Ectodermal cell (in vitro differentiated cells): ENCODE measurements around the gene GALNTL6.

Experiments used
- H3K27ac ChIP-seq: 2 replicates; pipeline ENCODE4 v1.7.0; 2013; ENCODE audit warnings: mild to moderate bottlenecking, low read depth, low read length; ENCODE audit not compliant: insufficient read depth, poor library complexity, severe bottlenecking
- H3K27me3 ChIP-seq: 2 replicates; pipeline ENCODE4 v1.7.0; 2013; ENCODE audit warnings: mild to moderate bottlenecking, low read length; ENCODE audit not compliant: insufficient read depth, control insufficient read depth, poor library complexity, severe bottlenecking
- H3K36me3 ChIP-seq: one replicate; pipeline ENCODE4 v1.7.0; 2013; ENCODE audit warnings: low read length; ENCODE audit not compliant: control insufficient read depth, insufficient read depth
- H3K4me1 ChIP-seq: one replicate; pipeline ENCODE4 v1.7.0; 2013; ENCODE audit warnings: low read length; ENCODE audit not compliant: control insufficient read depth, insufficient read depth
- H3K4me3 ChIP-seq: 2 replicates; pipeline ENCODE4 v1.7.0; 2013; ENCODE audit warnings: low read depth, low read length, control low read depth; ENCODE audit not compliant: insufficient read depth
- H3K9me3 ChIP-seq: 2 replicates; pipeline ENCODE4 v1.7.0; 2013; ENCODE audit warnings: mild to moderate bottlenecking, low read length, moderate library complexity; ENCODE audit not compliant: control insufficient read depth
- WGBS, 2 experiments: methylation state at CpG; one replicate each; pipeline ENCODE4 v1.1.7; 2013; ENCODE audit warnings: missing lambda C conversion rate in 2 of 2; 5-methylcytosine and 5-hydroxymethylcytosine counted together

The GALNTL6 gene

DNA sequence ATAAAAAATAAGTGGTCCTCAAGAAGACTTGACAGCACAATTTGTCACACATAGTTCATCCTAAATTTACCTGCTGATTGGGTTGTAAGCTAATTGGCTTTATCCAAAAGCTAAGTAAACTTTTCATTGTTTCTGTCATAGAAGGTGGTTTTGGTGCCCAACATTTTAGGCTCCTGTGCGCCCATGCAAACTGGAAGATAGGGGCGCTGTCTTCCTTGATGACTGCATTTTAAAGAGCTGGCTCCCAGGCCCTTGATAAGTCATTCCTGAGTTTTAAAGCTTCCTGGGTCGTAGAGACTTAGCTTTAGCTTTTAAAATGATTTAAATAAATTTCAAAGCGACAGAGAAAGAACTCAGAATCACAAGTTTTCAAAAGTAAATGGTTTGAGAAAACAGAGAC lies 730.0 kb downstream of the GALNTL6 start:
- Histone ChIP-seq H3K4me3 (no peak overlapping the region), H3K27me3 (no peaks in the 10 kb centered on the region), H3K4me1 (no peaks in the 10 kb centered on the region), H3K9me3 (no peaks in the 10 kb centered on the region), H3K27ac (no peak overlapping the region), H3K36me3 (no peaks in the 10 kb centered on the region)
- 89 to 91% methylated on average over 4 of the region's 4 CpGs for WGBS, 2 experiments

GRCh38 chr4:172546782-172547181 lies 733.6 kb downstream of the GALNTL6 start:
- Histone ChIP-seq H3K27ac (no peak overlapping the region), H3K4me1 (no peaks in the 10 kb centered on the region), H3K4me3 (no peak overlapping the region), H3K27me3 (no peaks in the 10 kb centered on the region), H3K9me3 (no peaks in the 10 kb centered on the region), H3K36me3 (no peaks in the 10 kb centered on the region)
- WGBS, 2 experiments = 93 to 95% methylated on average over 4 of the region's 7 CpGs

DNA sequence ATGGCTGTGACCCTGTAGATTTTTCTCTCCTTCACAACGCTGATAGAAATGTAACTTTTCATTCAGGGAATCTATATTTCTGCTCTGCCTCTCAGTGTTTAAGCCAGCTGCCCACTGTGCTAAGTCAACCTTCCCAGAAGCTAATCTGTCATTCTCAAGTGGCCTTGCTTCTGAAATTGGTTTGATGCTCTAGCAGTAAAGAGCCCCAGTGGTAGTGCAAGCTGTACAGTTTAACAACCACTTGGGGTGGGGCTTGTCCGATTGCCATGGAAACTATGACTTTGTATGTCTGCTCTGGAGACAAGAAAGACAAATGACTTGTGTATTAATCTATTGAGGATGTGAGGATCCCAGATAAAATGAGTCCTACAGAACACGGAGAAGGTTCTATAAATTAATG lies 734.5 kb downstream of the GALNTL6 start:
- Histone ChIP-seq H3K27me3 (no peaks in the 10 kb centered on the region), H3K4me3 (no peak overlapping the region), H3K36me3 (no peaks in the 10 kb centered on the region), H3K9me3 (no peaks in the 10 kb centered on the region), H3K27ac (no peak overlapping the region), H3K4me1 (no peaks in the 10 kb centered on the region)
- WGBS, 2 experiments = 94 to 97% methylated on average over 3 of the region's 3 CpGs

DNA sequence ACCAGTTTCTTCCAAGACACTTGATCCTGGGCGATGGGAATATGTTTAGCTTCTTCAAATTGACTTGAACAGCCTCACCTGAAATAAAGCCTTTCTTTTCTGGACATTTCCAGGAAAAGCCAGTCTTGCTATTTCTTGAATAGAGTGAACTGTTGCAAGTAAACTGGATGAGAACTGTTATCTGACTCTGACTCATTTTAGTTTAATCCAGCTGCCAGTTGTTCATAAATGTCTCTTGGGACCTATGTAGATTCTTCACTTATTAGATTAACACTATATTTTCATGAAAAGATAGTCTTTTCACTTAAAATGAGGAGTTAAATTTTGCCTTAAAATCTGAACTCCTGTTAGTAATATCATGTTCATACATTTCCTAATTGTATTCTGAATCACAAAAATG lies 740.0 kb downstream of the GALNTL6 start:
- Histone ChIP-seq H3K4me3 (no peak overlapping the region), H3K27ac (no peak overlapping the region), H3K9me3 (no peaks in the 10 kb centered on the region), H3K27me3 (no peaks in the 10 kb centered on the region), H3K36me3 (no peaks in the 10 kb centered on the region), H3K4me1 (no peaks in the 10 kb centered on the region)
- 92 to 94% methylated on average over 1 of the region's 1 CpG for WGBS, 2 experiments

- Histone ChIP-seq H3K9me3 (no peaks in the 10 kb centered on the region), H3K4me3 (no peak overlapping the region), H3K36me3 (no peaks in the 10 kb centered on the region), H3K4me1 (no peaks in the 10 kb centered on the region), H3K27me3 (no peaks in the 10 kb centered on the region), H3K27ac (no peak overlapping the region)
- 88 to 91% methylated on average over 3 to 4 of the region's 4 CpGs for WGBS, 2 experiments
Measured at GRCh38 chr4:172554588-172554987, 741.4 kb downstream of the GALNTL6 start.

DNA sequence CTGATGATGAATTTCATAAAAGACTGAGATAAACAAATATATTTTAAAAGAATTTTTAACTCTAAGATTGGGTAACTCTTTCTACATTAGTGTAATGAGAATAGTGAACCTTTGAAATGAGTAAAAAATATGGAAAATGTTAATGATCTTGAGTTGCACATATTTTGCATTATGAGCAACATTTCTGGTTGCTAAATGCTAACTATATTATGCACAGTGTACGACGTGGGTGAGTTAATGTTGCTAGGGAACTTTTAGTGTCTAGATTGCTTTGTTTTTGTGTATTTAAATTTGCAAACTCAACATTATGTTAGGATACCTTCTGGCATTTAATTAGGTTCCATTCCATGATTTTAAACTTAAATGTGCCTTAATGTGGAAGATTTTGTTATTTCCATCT lies 742.5 kb downstream of the GALNTL6 start:
- Histone ChIP-seq H3K9me3 (no peaks in the 10 kb centered on the region), H3K27me3 (no peaks in the 10 kb centered on the region), H3K4me1 (no peaks in the 10 kb centered on the region), H3K27ac (no peak overlapping the region), H3K4me3 (no peak overlapping the region), H3K36me3 (no peaks in the 10 kb centered on the region)
- WGBS, 2 experiments = 81% methylated on average over 2 of the region's 2 CpGs; no CpG with 5 or more reads in 1 of the 2 experiments

GRCh38 chr4:172573899-172574298 lies 760.7 kb downstream of the GALNTL6 start:
- H3K27ac ChIP-seq = no peak overlapping the region
- no peaks in the 10 kb centered on the region for H3K36me3 ChIP-seq
- no peaks in the 10 kb centered on the region for H3K9me3 ChIP-seq
- no peaks in the 10 kb centered on the region for H3K4me1 ChIP-seq
- H3K27me3 ChIP-seq = no peaks in the 10 kb centered on the region
- no peak overlapping the region for H3K4me3 ChIP-seq
- WGBS, 2 experiments = 95 to 96% methylated on average over 2 of the region's 2 CpGs

DNA sequence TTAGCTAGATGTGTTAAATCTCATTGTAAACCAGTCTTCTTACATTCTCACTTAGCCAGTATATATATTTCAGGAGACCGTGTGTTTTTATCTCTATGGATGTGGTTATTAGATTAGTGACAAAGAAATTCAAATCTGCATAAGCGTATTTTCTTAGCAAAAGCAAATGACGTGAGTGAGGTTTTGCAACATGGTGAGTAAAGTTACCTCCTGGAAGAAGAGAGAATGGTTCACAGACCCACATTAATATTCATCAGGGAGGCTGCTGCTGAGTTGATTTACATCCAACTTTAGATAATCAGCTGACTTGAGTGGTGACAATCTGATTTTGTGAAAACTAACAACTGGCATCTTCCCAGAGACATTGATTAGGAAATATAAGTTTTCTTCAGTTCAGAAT lies 765.5 kb downstream of the GALNTL6 start:
- WGBS, 2 experiments = 91 to 93% methylated on average over 3 of the region's 3 CpGs
- Histone ChIP-seq H3K27ac (no peak overlapping the region), H3K9me3 (no peaks in the 10 kb centered on the region), H3K4me3 (no peak overlapping the region), H3K36me3 (no peaks in the 10 kb centered on the region), H3K4me1 (no peaks in the 10 kb centered on the region), H3K27me3 (no peaks in the 10 kb centered on the region)

GRCh38 chr4:172584816-172585215 lies 771.6 kb downstream of the GALNTL6 start:
- no peak overlapping the region for H3K4me3 ChIP-seq
- H3K27me3 ChIP-seq = no peaks in the 10 kb centered on the region
- no peaks in the 10 kb centered on the region for H3K4me1 ChIP-seq
- no peaks in the 10 kb centered on the region for H3K36me3 ChIP-seq
- no peak overlapping the region for H3K27ac ChIP-seq
- H3K9me3 ChIP-seq = no peaks in the 10 kb centered on the region
- WGBS, 2 experiments = 93 to 95% methylated on average over 2 of the region's 2 CpGs

GRCh38 chr4:172596206-172596605 lies 783.0 kb downstream of the GALNTL6 start:
- 47 to 50% methylated on average over 4 of the region's 4 CpGs for WGBS, 2 experiments
- Histone ChIP-seq H3K4me3 (no peak overlapping the region), H3K36me3 (no peaks in the 10 kb centered on the region), H3K27ac (no peak overlapping the region), H3K27me3 (no peaks in the 10 kb centered on the region), H3K9me3 (no peaks in the 10 kb centered on the region), H3K4me1 (no peaks in the 10 kb centered on the region)

- no peak overlapping the region for H3K27ac ChIP-seq
- no peaks in the 10 kb centered on the region for H3K9me3 ChIP-seq
- H3K27me3 ChIP-seq = no peaks in the 10 kb centered on the region
- H3K36me3 ChIP-seq = no peaks in the 10 kb centered on the region
- H3K4me3 ChIP-seq = no peak overlapping the region
- peaks cover 4% of the 10 kb centered on the region for H3K4me1 ChIP-seq
- 88 to 98% methylated on average over 4 of the region's 4 CpGs for WGBS, 2 experiments
Measured at GRCh38 chr4:172599554-172599953, 786.4 kb downstream of the GALNTL6 start.
